Measurements from ENCODE around the gene PLEKHM3. TPM values are rescaled to one million over a fixed set of nuclear protein-coding genes. Genes with fewer than 3 reads are reported as not detected.

The PLEKHM3 gene
- polyA plus RNA-seq, 3 donors from 2014 or later = 2.8 to 6.5 (median 3.1) TPM

- no peaks in the 10 kb centered on the region for H3K27me3 Mint-ChIP-seq (ENCODE audit: low read depth in 3 of 3)
- no peak overlapping the region for H3K27ac Mint-ChIP-seq
- H3K4me3 Mint-ChIP-seq = no peak overlapping the region
These were observed 180.0 kb downstream of the PLEKHM3 start for GRCh38 chr2:207845202-207845864.

GRCh38 chr2:207844648-207845047, 180.7 kb downstream of the PLEKHM3 start:
- H3K4me3 Mint-ChIP-seq = no peak overlapping the region
- DNase-seq = no peak
- no peak overlapping the region for H3K27ac Mint-ChIP-seq
- H3K27me3 Mint-ChIP-seq (ENCODE audit: low read depth in 3 of 3) = no peaks in the 10 kb centered on the region
- no peaks in the 10 kb centered on the region for H3K9me3 Mint-ChIP-seq
- no peaks in the 10 kb centered on the region for H3K36me3 Mint-ChIP-seq
- H3K4me1 Mint-ChIP-seq = peaks cover 26 to 28% of the 10 kb centered on the region in 2 donors

More at GRCh38 chr2:207845202-207845864, 180.0 kb downstream of the PLEKHM3 start:
- H3K36me3 Mint-ChIP-seq = peaks cover 0 to 1% (median 0%) of the 10 kb centered on the region in 3 donors
- DNase-seq = no peak
- H3K9me3 Mint-ChIP-seq = no peaks in the 10 kb centered on the region
- H3K4me1 Mint-ChIP-seq = peaks cover 26 to 29% of the 10 kb centered on the region in 2 donors

GRCh38 chr2:207840101-207840500, 185.2 kb downstream of the PLEKHM3 start:
- Mint-ChIP-seq H3K27me3 (ENCODE audit: low read depth in 3 of 3) (no peaks in the 10 kb centered on the region), H3K4me1 (no peaks in the 10 kb centered on the region), H3K4me3 (no peak overlapping the region), H3K36me3 (no peaks in the 10 kb centered on the region), H3K9me3 (no peaks in the 10 kb centered on the region), H3K27ac (no peak overlapping the region)
- DNase-seq = no peak

GRCh38 chr2:207839575-207839974, 185.8 kb downstream of the PLEKHM3 start:
- Mint-ChIP-seq H3K4me3 (no peak overlapping the region), H3K4me1 (no peaks in the 10 kb centered on the region), H3K27me3 (ENCODE audit: low read depth in 3 of 3) (no peaks in the 10 kb centered on the region), H3K36me3 (no peaks in the 10 kb centered on the region), H3K27ac (no peak overlapping the region), H3K9me3 (no peaks in the 10 kb centered on the region)
- DNase-seq = no peak

GRCh38 chr2:207839028-207839427, 186.3 kb downstream of the PLEKHM3 start:
- Mint-ChIP-seq H3K4me3 (no peak overlapping the region), H3K36me3 (no peaks in the 10 kb centered on the region), H3K9me3 (no peaks in the 10 kb centered on the region), H3K27ac (no peak overlapping the region), H3K27me3 (ENCODE audit: low read depth in 3 of 3) (no peaks in the 10 kb centered on the region), H3K4me1 (no peaks in the 10 kb centered on the region)
- no peak for DNase-seq

- Mint-ChIP-seq H3K27me3 (ENCODE audit: low read depth in 3 of 3) (no peaks in the 10 kb centered on the region), H3K9me3 (no peaks in the 10 kb centered on the region), H3K4me3 (no peak overlapping the region), H3K27ac (no peak overlapping the region), H3K4me1 (no peaks in the 10 kb centered on the region), H3K36me3 (no peaks in the 10 kb centered on the region)
- no peak for DNase-seq
These were observed 188.7 kb downstream of the PLEKHM3 start for GRCh38 chr2:207836521-207837133.

GRCh38 chr2:207835805-207836204, 189.5 kb downstream of the PLEKHM3 start:
- no peak overlapping the region for H3K4me3 Mint-ChIP-seq
- no peaks in the 10 kb centered on the region for H3K36me3 Mint-ChIP-seq
- H3K27ac Mint-ChIP-seq = no peak overlapping the region
- no peaks in the 10 kb centered on the region for H3K4me1 Mint-ChIP-seq
- no peaks in the 10 kb centered on the region for H3K9me3 Mint-ChIP-seq
- no peak for DNase-seq
- H3K27me3 Mint-ChIP-seq (ENCODE audit: low read depth in 3 of 3) = no peaks in the 10 kb centered on the region

- Mint-ChIP-seq H3K27ac (no peak overlapping the region), H3K27me3 (ENCODE audit: low read depth in 3 of 3) (no peaks in the 10 kb centered on the region), H3K9me3 (no peaks in the 10 kb centered on the region), H3K4me1 (peaks cover 4 to 17% of the 10 kb centered on the region in 2 donors), H3K36me3 (peaks cover 0 to 5% (median 3%) of the 10 kb centered on the region in 3 donors), H3K4me3 (no peak overlapping the region)
- DNase-seq = no peak
These were observed 192.0 kb downstream of the PLEKHM3 start for GRCh38 chr2:207833251-207833751.

- H3K4me1 Mint-ChIP-seq = peaks cover 4 to 17% of the 10 kb centered on the region in 2 donors
- no peak for DNase-seq
- H3K9me3 Mint-ChIP-seq = no peaks in the 10 kb centered on the region
- H3K4me3 Mint-ChIP-seq = no peak overlapping the region
- peaks cover 6 to 10% (median 9%) of the 10 kb centered on the region in 3 donors for H3K36me3 Mint-ChIP-seq
- H3K27ac Mint-ChIP-seq = peak overlapping the region in 1 of 6 donors; percentile 78
- H3K27me3 Mint-ChIP-seq (ENCODE audit: low read depth in 3 of 3) = no peaks in the 10 kb centered on the region
These were observed 193.6 kb downstream of the PLEKHM3 start for GRCh38 chr2:207831584-207832248.

GRCh38 chr2:207830778-207831438, 194.4 kb downstream of the PLEKHM3 start:
- Mint-ChIP-seq H3K9me3 (no peaks in the 10 kb centered on the region), H3K27ac (no peak overlapping the region), H3K4me1 (peaks cover 4 to 17% of the 10 kb centered on the region in 2 donors), H3K36me3 (peaks cover 14 to 15% (median 14%) of the 10 kb centered on the region in 3 donors), H3K4me3 (no peak overlapping the region), H3K27me3 (ENCODE audit: low read depth in 3 of 3) (no peaks in the 10 kb centered on the region)
- DNase-seq = no peak

- DNase-seq = no peak
- Mint-ChIP-seq H3K9me3 (no peaks in the 10 kb centered on the region), H3K27ac (peak overlapping the region in 1 of 6 donors; percentile 45), H3K27me3 (ENCODE audit: low read depth in 3 of 3) (peaks cover 0 to 2% (median 0%) of the 10 kb centered on the region in 3 donors), H3K4me3 (peak overlapping the region in 1 of 5 donors; percentile 41), H3K4me1 (peaks cover 4 to 17% of the 10 kb centered on the region in 2 donors), H3K36me3 (peaks cover 22 to 36% (median 25%) of the 10 kb centered on the region in 3 donors)
These were observed 196.8 kb downstream of the PLEKHM3 start for GRCh38 chr2:207828361-207829057.

- Mint-ChIP-seq H3K36me3 (peaks cover 25 to 43% (median 27%) of the 10 kb centered on the region in 3 donors), H3K9me3 (no peaks in the 10 kb centered on the region), H3K27ac (peak overlapping the region in 1 of 6 donors; percentile 18), H3K4me1 (peaks cover 4 to 17% of the 10 kb centered on the region in 2 donors), H3K4me3 (no peak overlapping the region), H3K27me3 (ENCODE audit: low read depth in 3 of 3) (peaks cover 0 to 2% (median 0%) of the 10 kb centered on the region in 3 donors)
- DNase-seq = no peak
These were observed 199.3 kb downstream of the PLEKHM3 start for GRCh38 chr2:207825978-207826377.

All from immature natural killer cell (primary cell).